Measurements from ENCODE around the gene CREB3L2.

The CREB3L2 gene

GRCh38 chr7:137903382-137904169 lies 98.3 kb downstream of the CREB3L2 start:
- Histone ChIP-seq H3K4me1 (ENCODE audit: insufficient read depth, low read length) (peaks cover 8% of the 10 kb centered on the region), H3K9me3 (ENCODE audit: control insufficient read depth, insufficient read depth, low read length) (0 out of 2 replicates have a peak, but pooled peaks cover 5% of the 10 kb centered on the region), H3K9ac (ENCODE audit: low read depth, low read length) (no peak overlapping the region), H3K36me3 (ENCODE audit: insufficient read depth, low read length) (peaks cover 40% of the 10 kb centered on the region)

GRCh38 chr7:137900137-137900536 lies 101.7 kb downstream of the CREB3L2 start:
- Histone ChIP-seq H3K36me3 (ENCODE audit: insufficient read depth, low read length) (peaks cover 23% of the 10 kb centered on the region), H3K9ac (ENCODE audit: low read depth, low read length) (no peak overlapping the region), H3K9me3 (ENCODE audit: control insufficient read depth, insufficient read depth, low read length) (no peaks in the 10 kb centered on the region), H3K4me1 (ENCODE audit: insufficient read depth, low read length) (peaks cover 8% of the 10 kb centered on the region)

GRCh38 chr7:137898839-137899721 lies 102.8 kb downstream of the CREB3L2 start:
- no peak overlapping the region for H3K9ac ChIP-seq (ENCODE audit: low read depth, low read length)

GRCh38 chr7:137895301-137896221 lies 106.3 kb downstream of the CREB3L2 start:
- Histone ChIP-seq H3K4me1 (ENCODE audit: insufficient read depth, low read length) (peaks cover 8% of the 10 kb centered on the region), H3K9me3 (ENCODE audit: control insufficient read depth, insufficient read depth, low read length) (no peaks in the 10 kb centered on the region), H3K9ac (ENCODE audit: low read depth, low read length) (no peak overlapping the region), H3K36me3 (ENCODE audit: insufficient read depth, low read length) (peaks cover 21% of the 10 kb centered on the region)

More at GRCh38 chr7:137898839-137899721, 102.8 kb downstream of the CREB3L2 start:
- peaks cover 32% of the 10 kb centered on the region for H3K36me3 ChIP-seq (ENCODE audit: insufficient read depth, low read length)
- no peaks in the 10 kb centered on the region for H3K9me3 ChIP-seq (ENCODE audit: control insufficient read depth, insufficient read depth, low read length)
- peaks cover 8% of the 10 kb centered on the region for H3K4me1 ChIP-seq (ENCODE audit: insufficient read depth, low read length)

GRCh38 chr7:137893143-137893742 lies 108.6 kb downstream of the CREB3L2 start:
- peaks cover 17% of the 10 kb centered on the region for H3K36me3 ChIP-seq (ENCODE audit: insufficient read depth, low read length)
- no peaks in the 10 kb centered on the region for H3K4me1 ChIP-seq (ENCODE audit: insufficient read depth, low read length)
- no peak overlapping the region for H3K9ac ChIP-seq (ENCODE audit: low read depth, low read length)
- no peaks in the 10 kb centered on the region for H3K9me3 ChIP-seq (ENCODE audit: control insufficient read depth, insufficient read depth, low read length)

GRCh38 chr7:137891016-137891655 lies 110.8 kb downstream of the CREB3L2 start:
- Histone ChIP-seq H3K9me3 (ENCODE audit: control insufficient read depth, insufficient read depth, low read length) (no peaks in the 10 kb centered on the region), H3K9ac (ENCODE audit: low read depth, low read length) (no peak overlapping the region), H3K36me3 (ENCODE audit: insufficient read depth, low read length) (peaks cover 16% of the 10 kb centered on the region), H3K4me1 (ENCODE audit: insufficient read depth, low read length) (peaks cover 11% of the 10 kb centered on the region)

- no peak overlapping the region for H3K9ac ChIP-seq (ENCODE audit: low read depth, low read length)
- no peaks in the 10 kb centered on the region for H3K9me3 ChIP-seq (ENCODE audit: control insufficient read depth, insufficient read depth, low read length)
- H3K4me1 ChIP-seq (ENCODE audit: insufficient read depth, low read length), result peaks cover 12% of the 10 kb centered on the region
- H3K36me3 ChIP-seq (ENCODE audit: insufficient read depth, low read length), result peaks cover 12% of the 10 kb centered on the region; the same call in 1 of the 2 replicates
These were observed 111.4 kb downstream of the CREB3L2 start for GRCh38 chr7:137890449-137890921.

- peaks cover 12% of the 10 kb centered on the region for H3K4me1 ChIP-seq (ENCODE audit: insufficient read depth, low read length)
- H3K9me3 ChIP-seq (ENCODE audit: control insufficient read depth, insufficient read depth, low read length), result no peaks in the 10 kb centered on the region
- H3K9ac ChIP-seq (ENCODE audit: low read depth, low read length), result no peak overlapping the region
- peaks cover 10% of the 10 kb centered on the region; the same call in 1 of the 2 replicates for H3K36me3 ChIP-seq (ENCODE audit: insufficient read depth, low read length)
These were observed 113.6 kb downstream of the CREB3L2 start for GRCh38 chr7:137888241-137888640.

- H3K9me3 ChIP-seq (ENCODE audit: control insufficient read depth, insufficient read depth, low read length), result peaks cover 8% of the 10 kb centered on the region
- peaks cover 12% of the 10 kb centered on the region for H3K4me1 ChIP-seq (ENCODE audit: insufficient read depth, low read length)
- H3K36me3 ChIP-seq (ENCODE audit: insufficient read depth, low read length), result peaks cover 24% of the 10 kb centered on the region
- no peak overlapping the region for H3K9ac ChIP-seq (ENCODE audit: low read depth, low read length)
These were observed 115.1 kb downstream of the CREB3L2 start for GRCh38 chr7:137886746-137887145.

- H3K9me3 ChIP-seq (ENCODE audit: control insufficient read depth, insufficient read depth, low read length), result peaks cover 11% of the 10 kb centered on the region
- H3K4me1 ChIP-seq (ENCODE audit: insufficient read depth, low read length), result peaks cover 15% of the 10 kb centered on the region
- no peak overlapping the region for H3K9ac ChIP-seq (ENCODE audit: low read depth, low read length)
- peaks cover 28% of the 10 kb centered on the region for H3K36me3 ChIP-seq (ENCODE audit: insufficient read depth, low read length)
These were observed 115.6 kb downstream of the CREB3L2 start for GRCh38 chr7:137886281-137886680.

GRCh38 chr7:137885678-137886077 lies 116.2 kb downstream of the CREB3L2 start:
- no peak overlapping the region for H3K9ac ChIP-seq (ENCODE audit: low read depth, low read length)
- H3K36me3 ChIP-seq (ENCODE audit: insufficient read depth, low read length), result peaks cover 32% of the 10 kb centered on the region
- H3K4me1 ChIP-seq (ENCODE audit: insufficient read depth, low read length), result peaks cover 21% of the 10 kb centered on the region
- H3K9me3 ChIP-seq (ENCODE audit: control insufficient read depth, insufficient read depth, low read length), result peaks cover 13% of the 10 kb centered on the region

- H3K36me3 ChIP-seq (ENCODE audit: insufficient read depth, low read length), result peaks cover 32% of the 10 kb centered on the region
- peaks cover 48% of the 10 kb centered on the region for H3K4me1 ChIP-seq (ENCODE audit: insufficient read depth, low read length)
- no peak overlapping the region for H3K9ac ChIP-seq (ENCODE audit: low read depth, low read length)
- H3K9me3 ChIP-seq (ENCODE audit: control insufficient read depth, insufficient read depth, low read length), result peaks cover 13% of the 10 kb centered on the region
These were observed 119.1 kb downstream of the CREB3L2 start for GRCh38 chr7:137882806-137883205.

GRCh38 chr7:137882261-137882668 lies 119.6 kb downstream of the CREB3L2 start:
- peaks cover 32% of the 10 kb centered on the region for H3K36me3 ChIP-seq (ENCODE audit: insufficient read depth, low read length)
- peaks cover 13% of the 10 kb centered on the region for H3K9me3 ChIP-seq (ENCODE audit: control insufficient read depth, insufficient read depth, low read length)
- peaks cover 52% of the 10 kb centered on the region for H3K4me1 ChIP-seq (ENCODE audit: insufficient read depth, low read length)
- H3K9ac ChIP-seq (ENCODE audit: low read depth, low read length), result no peak overlapping the region
